ENCODE results near the gene SP110. TPM values are rescaled to one million over a fixed set of nuclear protein-coding genes. Genes with fewer than 3 reads are reported as not detected.
A peak's percentile ranks its signal among the peaks of the same experiment; 100 is the strongest.

SP110 gene
- total RNA-seq, 2 donors from 2014 or later, result 10.8 to 11.6 TPM

- Histone ChIP-seq H3K27me3 (no peaks in the 10 kb centered on the region), H3K9ac (ENCODE audit: low read depth in 2 of 2, low read length in 2 of 2) (no peak overlapping the region), H3K27ac (no peak overlapping the region), H3K4me3 (no peak overlapping the region), H3K36me3 (no peaks in the 10 kb centered on the region), H3K4me1 (no peaks in the 10 kb centered on the region), H3K9me3 (no peaks in the 10 kb centered on the region)
- intact Hi-C loops (cut with DNase I), result loop anchor here (1.0 to 5.0 kb wide), 3 partner anchors 91 to 452 kb away; partner anchors contain the start of gene SLC16A14
- TF ChIP-seq CTCF (IDR thresholded peaks at IDR 0.05), result peak; percentile 85
- DNase-seq, result peak; percentile 53
These were observed 59.6 kb downstream of the SP110 start for GRCh38 chr2:230160112-230160660.

DNA sequence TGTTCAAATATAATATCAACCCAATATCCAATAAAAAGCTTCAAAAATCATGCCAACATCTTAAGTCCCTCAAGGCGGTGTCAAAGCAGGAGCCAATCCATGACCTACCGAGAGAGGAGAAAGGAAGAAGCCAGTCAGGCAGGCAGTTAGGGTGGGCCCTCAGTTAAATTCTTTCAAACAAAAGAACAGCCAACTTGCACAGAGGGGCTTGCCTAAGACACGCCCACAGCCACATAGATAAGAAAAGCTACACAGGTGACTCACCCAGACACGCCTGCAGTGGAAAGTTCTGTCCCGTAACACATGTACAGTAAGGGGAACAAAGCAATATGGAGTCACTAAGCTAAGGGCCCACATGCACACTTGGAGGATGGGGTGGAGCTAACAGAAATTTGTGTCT is 61.3 kb downstream of the SP110 start:
- no peak for DNase-seq
- H3K27me3 ChIP-seq, result no peaks in the 10 kb centered on the region
- H3K4me3 ChIP-seq, result no peak overlapping the region
- intact Hi-C loops (cut with DNase I), result no loop called here
- H3K9me3 ChIP-seq, result no peaks in the 10 kb centered on the region
- H3K36me3 ChIP-seq, result no peaks in the 10 kb centered on the region
- H3K27ac ChIP-seq, result no peak overlapping the region
- H3K4me1 ChIP-seq, result no peaks in the 10 kb centered on the region
- H3K9ac ChIP-seq (ENCODE audit: low read depth in 2 of 2, low read length in 2 of 2), result no peak overlapping the region
- TF ChIP-seq CTCF (IDR thresholded peaks at IDR 0.05), result no peak

GRCh38 chr2:230156782-230157699 is 62.7 kb downstream of the SP110 start:
- no peaks in the 10 kb centered on the region for H3K9me3 ChIP-seq
- H3K27me3 ChIP-seq, result no peaks in the 10 kb centered on the region
- H3K4me3 ChIP-seq, result no peak overlapping the region
- TF ChIP-seq CTCF (IDR thresholded peaks at IDR 0.05), result no peak
- no peaks in the 10 kb centered on the region for H3K4me1 ChIP-seq
- H3K36me3 ChIP-seq, result no peaks in the 10 kb centered on the region
- no peak overlapping the region for H3K9ac ChIP-seq (ENCODE audit: low read depth in 2 of 2, low read length in 2 of 2)
- no peak overlapping the region for H3K27ac ChIP-seq
- no peak for DNase-seq
- intact Hi-C loops (cut with DNase I), result no loop called here

DNA sequence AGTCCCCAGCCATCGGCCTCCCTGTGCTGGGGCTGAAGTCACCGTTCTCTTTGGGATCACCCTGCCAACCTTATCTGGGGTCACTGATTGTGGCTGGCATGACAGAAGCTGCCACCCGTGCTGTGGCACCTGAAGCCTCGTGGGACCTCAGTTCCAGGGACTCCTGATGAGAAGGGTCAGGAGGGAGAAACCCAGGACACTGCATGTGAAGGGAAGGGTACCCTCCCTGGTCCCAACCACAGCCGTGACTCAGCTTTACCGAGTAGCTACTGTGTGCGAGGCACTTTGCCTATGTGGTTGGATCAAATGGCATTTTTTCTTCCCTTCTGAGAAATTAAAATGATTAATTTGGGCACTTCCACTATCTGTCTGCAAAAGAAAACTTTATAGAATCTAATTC is 64.4 kb downstream of the SP110 start:
- Histone ChIP-seq H3K27me3 (no peaks in the 10 kb centered on the region), H3K9ac (ENCODE audit: low read depth in 2 of 2, low read length in 2 of 2) (no peak overlapping the region), H3K4me3 (no peak overlapping the region), H3K27ac (no peak overlapping the region), H3K36me3 (no peaks in the 10 kb centered on the region), H3K4me1 (no peaks in the 10 kb centered on the region), H3K9me3 (no peaks in the 10 kb centered on the region)
- TF ChIP-seq CTCF (IDR thresholded peaks at IDR 0.05), result no peak
- intact Hi-C loops (cut with DNase I), result no loop called here
- no peak for DNase-seq

GRCh38 chr2:230153390-230153976 is 66.3 kb downstream of the SP110 start:
- Histone ChIP-seq H3K27me3 (no peaks in the 10 kb centered on the region), H3K27ac (no peak overlapping the region), H3K9ac (ENCODE audit: low read depth in 2 of 2, low read length in 2 of 2) (no peak overlapping the region), H3K4me3 (no peak overlapping the region), H3K36me3 (no peaks in the 10 kb centered on the region), H3K9me3 (no peaks in the 10 kb centered on the region), H3K4me1 (no peaks in the 10 kb centered on the region)
- DNase-seq, result no peak
- TF ChIP-seq CTCF (IDR thresholded peaks at IDR 0.05), result no peak
- intact Hi-C loops (cut with DNase I), result no loop called here

All from colonic mucosa (tissue), 4 donors.